HG02678 (cell line): ENCODE results near the gene ZSWIM8.
"Not testable (repeated sequence)": the region's sequence is repeated elsewhere in the genome, so short reads cannot be mapped to it uniquely, and the experiment has no call there.

Source experiments
- ATAC-seq: cut with Tn5 transposase; IDR thresholded peaks from one replicate; pipeline ENCODE4 v1.9.1; 2021; ENCODE audit warnings: mild to moderate bottlenecking, moderate library complexity; ENCODE audit not compliant: unreplicated experiment

ZSWIM8 gene

GRCh38 chr10:73813333-73813732, 27.9 kb downstream of the ZSWIM8 start:
- no peak for ATAC-seq

GRCh38 chr10:73814276-73814895, 29.0 kb downstream of the ZSWIM8 start:
- ATAC-seq: no peak

- no peak for ATAC-seq
Measured at GRCh38 chr10:73814896-73815718, 29.7 kb downstream of the ZSWIM8 start.

- ATAC-seq: no peak
Measured at GRCh38 chr10:73815719-73816030, 30.3 kb downstream of the ZSWIM8 start.

GRCh38 chr10:73816917-73817729, 31.7 kb downstream of the ZSWIM8 start:
- no peak for ATAC-seq

GRCh38 chr10:73817826-73818225, 32.4 kb downstream of the ZSWIM8 start:
- ATAC-seq: no peak

GRCh38 chr10:73818402-73818801, 33.0 kb downstream of the ZSWIM8 start:
- no peak for ATAC-seq

- no peak for ATAC-seq
Measured at GRCh38 chr10:73819081-73819480, 33.7 kb downstream of the ZSWIM8 start.

- no peak for ATAC-seq
Measured at GRCh38 chr10:73819513-73820093, 34.2 kb downstream of the ZSWIM8 start.

- ATAC-seq: no peak
Measured at GRCh38 chr10:73823391-73823790, 38.0 kb downstream of the ZSWIM8 start.

- no peak for ATAC-seq
Measured at GRCh38 chr10:73824146-73824725, 38.8 kb downstream of the ZSWIM8 start.

GRCh38 chr10:73827346-73828089, 42.1 kb downstream of the ZSWIM8 start:
- ATAC-seq: no peak

GRCh38 chr10:73828161-73828560, 42.8 kb downstream of the ZSWIM8 start:
- no peak for ATAC-seq

- not testable (repeated sequence) for ATAC-seq
Measured at GRCh38 chr10:73829090-73829489, 43.7 kb downstream of the ZSWIM8 start.

- ATAC-seq: no peak
Measured at GRCh38 chr10:73836427-73836980, 51.1 kb downstream of the ZSWIM8 start.

GRCh38 chr10:73837072-73837471, 51.7 kb downstream of the ZSWIM8 start:
- ATAC-seq: no peak

- no peak for ATAC-seq
Measured at GRCh38 chr10:73838008-73838567, 52.7 kb downstream of the ZSWIM8 start.

- ATAC-seq: no peak
Measured at GRCh38 chr10:73838827-73839226, 53.4 kb downstream of the ZSWIM8 start.

GRCh38 chr10:73839276-73839966, 54.0 kb downstream of the ZSWIM8 start:
- no peak for ATAC-seq
